GM03348 (cell line): ENCODE results near the gene GCC1.
"Not testable (repeated sequence)": the region's sequence is repeated elsewhere in the genome, so short reads cannot be mapped to it uniquely, and the experiment has no call there.

ENCODE experiments used
- DNase-seq: peaks from one replicate; pipeline ENCODE4 v3.0.0; 2012; ENCODE audit warnings: low spot score

Gene GCC1

DNA sequence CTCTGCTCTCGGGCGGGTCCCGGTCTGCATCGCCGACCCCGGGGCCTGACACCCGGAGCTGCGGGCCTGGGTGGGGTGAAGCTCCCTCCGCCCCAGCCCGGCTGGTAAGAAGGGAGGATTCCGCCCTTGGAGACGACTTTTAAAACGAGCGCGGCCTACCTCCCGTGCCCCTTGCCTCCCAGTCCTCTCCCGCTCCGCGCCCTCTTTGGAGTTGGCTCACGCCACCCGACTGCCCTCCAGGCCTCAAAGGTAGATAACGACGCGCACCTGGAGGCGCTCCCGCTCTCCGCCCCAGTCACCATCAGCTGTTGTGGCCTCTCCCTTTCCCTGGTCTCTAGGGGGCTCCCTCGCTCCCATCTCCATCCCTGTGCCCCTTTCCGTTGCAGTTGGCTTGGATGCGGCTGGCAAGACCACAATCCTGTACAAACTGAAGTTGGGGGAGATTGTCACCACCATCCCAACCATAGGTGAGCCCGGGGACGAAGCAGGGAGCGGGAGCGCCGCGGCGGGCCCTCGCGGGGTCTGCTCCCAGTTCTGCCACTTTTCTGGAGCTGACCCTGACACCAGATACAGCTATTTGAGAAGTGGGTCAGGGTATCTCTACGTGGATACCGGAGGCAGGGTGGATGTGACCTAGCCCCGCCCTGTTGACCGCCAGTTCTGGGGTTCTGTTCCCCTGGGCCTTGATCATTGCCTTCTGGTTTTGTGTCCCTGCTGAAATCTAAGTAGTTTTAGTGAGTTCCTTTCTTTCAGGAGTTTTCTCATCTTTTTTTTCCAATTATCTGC lies 3.5 kb upstream of the GCC1 start:
- peak; percentile 85 for DNase-seq

DNA sequence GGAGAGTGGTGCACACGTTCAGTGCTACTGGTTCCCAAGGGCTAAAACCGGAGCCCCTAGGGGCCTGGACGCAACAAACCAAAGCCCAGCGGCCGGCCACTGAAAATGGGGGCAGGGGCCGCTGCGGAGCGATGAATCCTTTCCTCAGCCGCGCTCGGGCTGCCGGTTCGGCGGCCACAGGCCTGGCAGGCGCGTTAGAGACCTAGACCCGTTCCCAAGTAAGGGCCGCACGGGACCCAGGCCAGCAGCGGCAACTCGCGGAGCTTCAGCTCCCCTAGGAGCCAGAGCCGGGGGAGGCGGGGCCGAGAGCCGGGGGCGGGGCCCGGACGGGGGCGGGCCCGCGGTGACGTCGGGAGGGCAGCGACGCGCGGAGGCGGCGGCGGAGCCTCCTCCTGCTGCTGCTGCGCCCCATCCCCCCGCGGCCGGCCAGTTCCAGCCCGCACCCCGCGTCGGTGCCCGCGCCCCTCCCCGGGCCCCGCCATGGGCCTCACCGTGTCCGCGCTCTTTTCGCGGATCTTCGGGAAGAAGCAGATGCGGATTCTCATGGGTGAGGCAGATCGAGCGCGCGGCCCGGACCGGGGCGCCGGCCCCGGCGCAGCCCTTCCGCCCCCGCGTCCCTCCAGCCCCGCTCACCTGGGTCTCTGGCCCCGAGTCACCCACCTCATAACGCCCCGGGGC lies 2.8 kb upstream of the GCC1 start, which contains the start of gene ARF5:
TSS of gene ARF5 (plus strand) at position 393 of the 678 bp plus-strand sequence. CDS start at position 481, 88 bp downstream.
- peak; percentile 99 for DNase-seq

DNA sequence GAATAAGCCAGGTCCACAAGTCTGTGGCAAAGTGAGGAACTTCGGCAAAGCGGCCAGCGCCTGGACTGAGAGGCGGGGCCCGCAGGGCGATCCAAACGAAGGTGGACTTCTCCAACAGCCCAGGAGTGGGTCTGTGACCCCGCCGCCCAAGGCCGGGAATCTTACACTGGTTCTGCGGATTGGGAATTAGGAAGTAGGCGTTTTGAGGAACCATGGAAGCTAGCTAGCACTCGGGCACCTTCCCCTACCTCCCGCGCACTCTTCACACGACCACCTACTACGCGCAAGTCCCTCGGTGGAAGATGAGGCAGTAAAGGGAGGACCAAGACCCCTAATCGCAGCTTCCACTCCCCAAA lies 2.2 kb upstream of the GCC1 start:
- DNase-seq = no peak

- DNase-seq = no peak
Observed at GRCh38 chr7:127586346-127586745, 950 bp upstream of the GCC1 start.

DNA sequence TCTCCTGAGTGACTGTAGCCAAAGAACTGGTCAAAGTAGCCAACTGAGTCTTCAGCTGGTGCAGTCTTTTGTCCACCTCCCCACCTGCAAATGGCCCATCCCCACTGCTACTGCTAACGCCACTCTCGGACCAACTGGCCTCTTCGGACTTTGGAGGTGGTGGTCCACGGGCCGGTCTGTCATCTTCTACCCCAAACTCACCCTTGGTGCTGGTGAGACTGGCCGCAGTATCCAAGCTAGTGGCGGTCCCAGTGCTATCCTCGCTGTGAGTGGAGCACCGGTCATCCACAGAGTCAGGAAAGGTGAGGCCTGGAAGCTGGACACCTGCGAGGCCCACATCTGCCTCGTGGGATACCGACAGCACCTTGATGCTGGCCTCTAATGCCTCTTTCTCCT lies 750 bp downstream of the GCC1 start:
- DNase-seq = no peak

DNA sequence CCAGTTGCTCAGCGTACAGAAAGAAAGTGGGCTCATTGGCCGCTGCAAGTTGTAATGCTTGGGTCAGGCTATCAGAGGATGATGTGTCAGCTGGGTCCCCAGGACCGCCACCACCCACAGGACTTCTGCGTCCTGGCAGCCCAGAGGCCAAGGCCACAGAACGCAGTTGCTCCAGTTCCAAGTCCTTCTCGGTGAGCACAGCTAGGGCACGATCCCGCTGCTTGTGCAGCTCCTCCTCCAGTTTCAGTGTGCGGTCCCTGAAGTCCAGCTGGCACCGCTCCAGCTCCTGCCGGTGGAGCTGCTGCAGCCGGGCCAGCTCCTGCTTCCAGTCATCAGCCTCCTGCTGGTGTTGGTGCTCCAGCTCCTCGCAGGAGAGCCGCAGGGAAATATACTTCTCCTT lies 3.0 kb downstream of the GCC1 start:
- no peak for DNase-seq

DNA sequence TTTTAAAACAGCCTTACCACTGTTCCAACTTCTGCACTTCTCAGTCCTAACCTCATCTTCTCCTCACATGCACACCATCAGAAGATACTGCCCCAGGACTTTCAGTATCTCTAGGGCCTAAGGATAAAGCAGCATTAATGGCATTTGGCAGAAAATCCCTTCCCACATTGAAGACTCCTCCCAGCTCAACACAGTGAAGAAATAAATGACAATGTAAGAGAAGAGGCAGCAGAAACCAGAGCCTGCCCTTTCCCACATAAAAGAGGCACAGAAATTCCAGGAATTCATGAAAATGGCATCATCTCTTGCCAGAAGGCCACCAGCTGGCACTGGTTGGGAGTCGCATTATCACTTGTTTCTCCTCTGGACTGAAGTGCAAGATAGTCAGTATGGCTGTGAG lies 3.7 kb downstream of the GCC1 start:
- DNase-seq = no peak

DNA sequence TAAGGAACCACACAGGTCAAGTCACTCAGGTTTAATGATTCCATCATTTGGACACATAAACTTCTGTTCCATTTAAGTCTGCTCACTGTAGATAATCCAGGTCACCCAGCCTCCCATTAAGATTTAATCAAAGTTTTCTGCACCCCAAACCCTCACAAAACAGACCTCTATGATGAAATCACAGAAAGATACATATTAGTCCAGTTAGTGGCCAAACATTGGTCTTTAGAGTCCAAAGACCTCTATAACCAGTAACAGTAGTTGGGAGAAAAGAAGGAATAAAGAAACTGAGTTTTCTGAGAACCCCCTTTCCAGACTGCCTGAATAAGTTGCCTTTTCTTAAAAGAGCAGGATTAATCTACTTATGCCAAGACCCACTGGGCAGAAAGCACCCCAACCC lies 4.8 kb downstream of the GCC1 start:
- no peak for DNase-seq

- DNase-seq = peak; percentile 29
Observed at GRCh38 chr7:127578711-127579275, 6.6 kb downstream of the GCC1 start.

- DNase-seq = peak; percentile 42
Observed at GRCh38 chr7:127578036-127578684, 7.2 kb downstream of the GCC1 start.

GRCh38 chr7:127571741-127572505 lies 13.5 kb downstream of the GCC1 start:
- no peak for DNase-seq

DNA sequence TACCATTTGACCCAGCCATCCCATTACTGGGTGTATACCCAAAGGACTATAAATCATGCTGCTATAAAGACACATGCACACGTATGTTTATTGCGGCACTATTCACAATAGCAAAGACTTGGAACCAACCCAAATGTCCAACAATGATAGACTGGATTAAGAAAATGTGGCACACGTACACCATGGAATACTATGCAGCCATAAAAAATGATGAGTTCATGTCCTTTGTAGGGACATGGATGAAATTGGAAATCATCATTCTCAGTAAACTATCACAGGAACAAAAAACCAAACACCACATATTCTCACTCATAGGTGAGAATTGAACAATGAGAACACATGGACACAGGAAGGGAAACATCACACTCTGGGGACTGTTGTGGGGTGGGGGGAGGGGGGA lies 17.4 kb downstream of the GCC1 start:
- DNase-seq = not testable (repeated sequence)

- no peak for DNase-seq
Observed at GRCh38 chr7:127566242-127566641, 19.2 kb downstream of the GCC1 start.

DNA sequence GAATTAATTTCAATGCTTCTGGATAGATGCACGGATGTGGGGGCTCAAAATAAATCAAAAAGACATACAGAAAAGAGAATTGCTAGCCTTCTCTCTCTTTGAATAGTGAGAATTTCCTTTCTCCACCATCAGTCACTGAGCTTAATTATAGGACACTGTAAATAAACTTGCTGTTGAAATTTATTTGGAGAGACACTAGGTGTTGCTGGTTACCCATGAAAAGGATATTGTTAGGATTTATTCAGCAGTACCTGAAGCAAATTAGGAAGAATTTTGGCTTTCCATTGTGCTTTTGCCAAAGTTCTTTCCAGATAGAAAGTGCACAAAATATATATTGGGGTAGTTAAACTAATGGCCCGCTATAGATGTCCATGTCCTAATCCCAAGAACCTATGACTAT lies 27.6 kb downstream of the GCC1 start:
- DNase-seq = no peak

GRCh38 chr7:127556404-127556803 lies 29.0 kb downstream of the GCC1 start:
- DNase-seq = no peak

DNA sequence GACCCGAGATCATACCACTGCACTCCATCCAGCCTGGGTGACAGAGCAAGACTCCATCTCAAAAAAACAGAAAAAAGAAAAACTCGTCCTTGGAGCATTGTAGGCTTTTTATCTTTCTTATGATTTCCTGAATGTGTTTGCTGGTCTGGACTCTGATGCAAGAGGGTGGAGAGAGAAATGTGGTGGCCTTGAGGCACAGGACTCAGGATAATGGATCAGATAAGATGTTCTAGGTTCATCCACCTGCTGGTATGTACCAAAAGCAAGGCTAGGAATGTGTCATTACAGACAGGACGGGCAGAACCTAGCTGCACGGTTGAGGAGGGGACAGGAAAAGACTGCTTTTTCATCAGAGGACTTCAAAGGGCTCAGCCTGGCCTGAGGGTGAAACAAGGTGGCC lies 33.5 kb downstream of the GCC1 start:
- DNase-seq = no peak

DNA sequence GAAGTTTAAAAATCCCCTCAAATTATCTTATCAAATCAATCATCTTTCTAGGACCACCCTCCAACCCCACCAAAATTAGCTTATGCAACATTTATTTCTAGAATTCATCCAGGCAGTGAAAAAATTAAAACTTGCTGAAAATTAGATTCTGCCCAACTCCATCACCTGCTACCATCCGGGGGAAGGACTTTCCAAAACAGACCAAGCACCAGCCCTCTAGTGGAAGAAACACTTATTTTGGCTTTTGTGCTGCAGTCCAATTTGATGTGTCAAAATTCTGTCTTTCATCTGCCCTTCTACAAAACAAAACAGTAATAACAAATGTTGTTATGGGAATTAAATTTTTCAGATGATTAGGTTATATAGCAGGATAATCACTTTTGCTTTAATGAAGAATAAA lies 35.1 kb downstream of the GCC1 start:
- DNase-seq = no peak

DNA sequence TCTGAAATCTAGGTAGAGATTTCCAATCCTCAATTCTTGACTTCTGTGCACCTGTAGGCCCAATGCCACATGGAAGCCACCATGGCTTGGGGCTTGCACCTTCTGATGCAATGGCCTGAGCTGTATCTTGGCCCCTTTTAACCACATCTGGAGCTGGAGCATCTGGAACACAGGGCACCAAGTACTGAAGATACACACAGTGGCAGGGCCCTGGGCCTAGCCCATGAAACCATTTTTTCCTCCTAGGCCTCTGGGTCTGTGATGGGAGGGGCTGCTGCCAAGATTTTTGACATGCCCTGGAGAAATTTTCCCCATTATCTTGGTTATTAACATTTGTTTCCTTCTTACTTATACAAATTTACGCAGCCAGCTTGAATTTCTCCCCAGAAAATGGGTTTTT lies 39.1 kb downstream of the GCC1 start:
- DNase-seq = no peak

DNA sequence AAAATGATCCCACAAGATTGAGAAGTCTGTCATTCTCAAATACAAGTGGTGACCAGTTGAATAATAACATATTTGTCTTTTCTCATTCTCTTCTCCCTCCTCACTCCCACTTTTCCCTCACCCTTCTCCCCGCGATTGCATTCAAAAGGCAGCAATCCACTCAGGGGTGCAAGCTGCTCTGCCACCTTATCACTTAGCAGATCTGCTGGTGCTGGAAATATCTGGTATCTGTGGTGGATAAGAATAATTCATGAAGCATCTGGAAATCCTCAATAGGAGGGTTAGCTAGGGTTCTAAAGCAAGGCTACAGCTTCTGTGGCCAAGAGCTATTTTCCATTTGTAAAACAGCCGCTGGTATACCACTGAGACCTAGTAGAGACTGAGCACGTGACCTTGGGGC lies 43.8 kb downstream of the GCC1 start:
- no peak for DNase-seq

GRCh38 chr7:127540461-127540860 lies 44.9 kb downstream of the GCC1 start:
- DNase-seq = not testable (repeated sequence)

GRCh38 chr7:127539116-127539515 lies 46.3 kb downstream of the GCC1 start:
- no peak for DNase-seq

- peak; percentile 13 for DNase-seq
Observed at GRCh38 chr7:127536741-127537140, 48.7 kb downstream of the GCC1 start.
